ENCODE measurements around the gene ADAMTS17. TPM values are rescaled to one million over a fixed set of nuclear protein-coding genes. Genes with fewer than 3 reads are reported as not detected.
A peak's percentile ranks its signal among the peaks of the same experiment; 100 is the strongest.

ADAMTS17 gene
- total RNA-seq, 1 experiment from 2014 or later = 3.2 TPM

DNA sequence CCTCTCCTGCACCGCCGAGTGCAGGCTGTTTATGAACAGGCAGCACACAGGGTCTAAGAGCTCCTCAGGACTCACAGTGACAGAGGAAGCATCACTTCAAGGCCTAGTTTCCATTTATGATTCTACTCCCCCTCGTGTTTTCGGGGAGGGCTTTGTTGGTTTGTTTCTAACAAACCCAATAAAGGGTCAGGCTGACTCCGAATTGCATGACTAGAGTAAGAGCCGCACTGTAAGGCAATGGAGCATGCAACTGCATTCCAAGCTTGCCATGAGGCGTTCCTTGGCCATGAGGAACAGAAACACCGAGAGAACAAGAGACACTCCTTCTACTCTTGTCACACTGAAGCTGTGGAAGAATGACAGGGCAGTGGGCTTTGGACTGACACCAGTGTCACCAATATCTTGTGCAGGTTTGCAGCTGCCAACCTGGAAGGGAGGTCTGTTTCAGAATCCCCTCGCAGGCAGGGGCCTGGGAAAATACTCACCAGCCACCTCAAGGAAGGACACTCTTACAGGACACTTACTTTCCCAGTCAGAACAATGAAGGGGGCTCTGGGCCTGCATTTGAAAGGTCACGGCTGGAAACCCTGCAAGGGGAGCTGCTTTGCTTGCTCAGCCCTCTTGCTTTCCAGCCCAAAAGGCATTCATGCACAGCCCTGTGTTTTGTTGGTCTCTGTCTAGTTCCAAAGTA, 96.8 kb downstream of the ADAMTS17 start:
- Histone ChIP-seq H4K20me1 (ENCODE audit: insufficient read depth) (no peaks in the 10 kb centered on the region), H3K9me3 (ENCODE audit: insufficient read depth, low read depth) (no peaks in the 10 kb centered on the region), H3F3A (ENCODE audit: insufficient read depth, low read depth) (no peaks in the 10 kb centered on the region), H3K9me2 (ENCODE audit: insufficient read depth) (no peaks in the 10 kb centered on the region), H2AFZ (no peak overlapping the region), H3K4me3 (no peak overlapping the region), H3K4me1 (replicated peaks; ENCODE audit: insufficient read depth) (no peaks in the 10 kb centered on the region; the same call in 1 of the 2 replicates), H3K27me3 (ENCODE audit: insufficient read depth, low read depth) (no peaks in the 10 kb centered on the region), H3K36me3 (ENCODE audit: low read depth) (no peaks in the 10 kb centered on the region), H3K27ac (no peak overlapping the region), H3K4me2 (no peak overlapping the region), H3K79me2 (ENCODE audit: low read depth) (no peaks in the 10 kb centered on the region)
- no peak for TF ChIP-seq EZH2 (IDR thresholded peaks at IDR 0.05; ENCODE audit: low read depth)
- TF ChIP-seq, protein P1, sequence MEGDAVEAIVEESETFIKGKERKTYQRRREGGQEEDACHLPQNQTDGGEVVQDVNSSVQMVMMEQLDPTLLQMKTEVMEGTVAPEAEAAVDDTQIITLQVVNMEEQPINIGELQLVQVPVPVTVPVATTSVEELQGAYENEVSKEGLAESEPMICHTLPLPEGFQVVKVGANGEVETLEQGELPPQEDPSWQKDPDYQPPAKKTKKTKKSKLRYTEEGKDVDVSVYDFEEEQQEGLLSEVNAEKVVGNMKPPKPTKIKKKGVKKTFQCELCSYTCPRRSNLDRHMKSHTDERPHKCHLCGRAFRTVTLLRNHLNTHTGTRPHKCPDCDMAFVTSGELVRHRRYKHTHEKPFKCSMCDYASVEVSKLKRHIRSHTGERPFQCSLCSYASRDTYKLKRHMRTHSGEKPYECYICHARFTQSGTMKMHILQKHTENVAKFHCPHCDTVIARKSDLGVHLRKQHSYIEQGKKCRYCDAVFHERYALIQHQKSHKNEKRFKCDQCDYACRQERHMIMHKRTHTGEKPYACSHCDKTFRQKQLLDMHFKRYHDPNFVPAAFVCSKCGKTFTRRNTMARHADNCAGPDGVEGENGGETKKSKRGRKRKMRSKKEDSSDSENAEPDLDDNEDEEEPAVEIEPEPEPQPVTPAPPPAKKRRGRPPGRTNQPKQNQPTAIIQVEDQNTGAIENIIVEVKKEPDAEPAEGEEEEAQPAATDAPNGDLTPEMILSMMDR (conservative IDR thresholded peaks at IDR 0.05) = no peak
- BruUV-seq (replicated peaks) = no TSS peak
- CTCF ChIA-PET = no interaction called here
- POLR2A ChIA-PET (ENCODE audit: unreplicated experiment) = no interaction called here
- intact Hi-C loops (cut with micrococcal nuclease; ENCODE audit: unreplicated experiment) = loop anchor here (5.0 kb wide), 1 partner anchor 92 kb away; no protein-coding TSS in a partner anchor
- DNase-seq = no peak

DNA sequence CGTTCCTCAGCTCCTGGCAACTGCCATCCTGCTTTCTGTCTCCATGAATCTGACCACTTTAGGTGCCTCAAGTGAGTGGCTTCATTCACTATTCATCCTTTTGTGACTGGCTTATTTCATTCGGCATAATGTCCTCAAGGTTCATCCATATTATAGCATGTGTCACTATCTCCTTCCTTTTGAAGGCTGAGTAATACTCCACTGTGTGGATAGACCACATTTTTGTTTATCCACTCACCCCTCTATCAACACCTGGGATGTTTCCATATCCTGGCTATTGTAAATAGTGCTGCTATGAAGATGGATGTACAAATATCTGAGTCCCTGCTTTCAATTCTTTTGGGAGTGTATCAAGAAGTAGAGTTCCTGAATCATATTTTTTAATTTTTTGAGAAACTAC, 98.8 kb downstream of the ADAMTS17 start:
- ChIA-PET POLR2A (ENCODE audit: unreplicated experiment) (no interaction called here), CTCF (no interaction called here)
- no peaks in the 10 kb centered on the region for H3F3A ChIP-seq (ENCODE audit: insufficient read depth, low read depth)
- no peak overlapping the region for H3K4me3 ChIP-seq
- H3K27me3 ChIP-seq (ENCODE audit: insufficient read depth, low read depth) = no peaks in the 10 kb centered on the region
- no peaks in the 10 kb centered on the region for H3K9me2 ChIP-seq (ENCODE audit: insufficient read depth)
- TF ChIP-seq, protein P1 (conservative IDR thresholded peaks at IDR 0.05) = no peak
- TF ChIP-seq EZH2 (IDR thresholded peaks at IDR 0.05; ENCODE audit: low read depth) = no peak
- no peak overlapping the region for H2AFZ ChIP-seq
- H3K4me1 ChIP-seq (replicated peaks; ENCODE audit: insufficient read depth) = no peaks in the 10 kb centered on the region; the same call in 1 of the 2 replicates
- H3K4me2 ChIP-seq = no peak overlapping the region
- no peaks in the 10 kb centered on the region for H4K20me1 ChIP-seq (ENCODE audit: insufficient read depth)
- H3K36me3 ChIP-seq (ENCODE audit: low read depth) = no peaks in the 10 kb centered on the region
- H3K27ac ChIP-seq = no peak overlapping the region
- BruUV-seq (replicated peaks) = no TSS peak
- intact Hi-C loops (cut with micrococcal nuclease; ENCODE audit: unreplicated experiment) = no loop called here
- DNase-seq = no peak
- no peaks in the 10 kb centered on the region for H3K9me3 ChIP-seq (ENCODE audit: insufficient read depth, low read depth)
- H3K79me2 ChIP-seq (ENCODE audit: low read depth) = no peaks in the 10 kb centered on the region

DNA sequence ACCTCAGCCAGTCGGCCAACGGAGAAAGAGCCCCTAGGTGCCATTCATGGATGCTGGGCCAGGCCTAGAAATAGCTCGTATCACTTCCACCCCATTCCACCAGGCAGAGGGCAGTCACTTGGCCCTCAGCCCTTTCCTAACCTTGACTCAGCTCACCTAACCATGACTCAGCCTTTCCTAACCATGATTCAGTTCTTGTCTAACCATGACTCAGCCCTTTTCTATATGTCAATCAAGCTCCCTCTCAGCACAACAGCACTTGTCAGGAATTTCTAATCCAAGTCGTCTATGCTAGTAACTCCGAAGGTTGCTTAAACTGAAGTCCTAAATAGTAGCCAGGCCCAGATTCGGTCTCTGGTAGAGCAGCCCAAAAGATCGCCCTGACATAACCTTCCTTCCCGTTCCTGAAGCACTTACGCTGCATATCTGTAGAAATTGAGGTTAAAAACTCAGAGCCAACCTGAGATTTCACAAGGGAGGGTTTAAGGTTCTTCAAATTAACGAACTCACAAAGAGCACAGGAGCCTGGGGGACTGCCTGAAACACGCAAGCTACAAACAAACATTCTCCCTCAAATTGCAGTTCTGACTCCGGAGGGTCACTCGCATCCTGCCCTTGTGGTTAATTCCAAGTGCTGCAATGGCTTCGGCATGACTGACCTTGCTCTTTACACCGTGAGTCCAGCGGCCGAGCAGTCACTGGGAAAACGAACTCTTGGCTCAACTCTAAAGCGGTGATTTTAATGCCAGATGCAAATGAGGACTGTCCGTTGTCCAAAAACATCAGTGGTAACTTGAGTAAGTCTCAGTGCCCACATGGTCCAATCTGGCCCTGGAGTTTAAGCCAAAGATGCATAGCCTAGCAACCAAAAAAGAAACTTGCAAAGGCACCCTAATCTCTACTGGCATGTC, 99.9 kb downstream of the ADAMTS17 start:
- no peaks in the 10 kb centered on the region for H3K9me2 ChIP-seq (ENCODE audit: insufficient read depth)
- no peaks in the 10 kb centered on the region for H3K9me3 ChIP-seq (ENCODE audit: insufficient read depth, low read depth)
- H4K20me1 ChIP-seq (ENCODE audit: insufficient read depth) = no peaks in the 10 kb centered on the region
- intact Hi-C loops (cut with micrococcal nuclease; ENCODE audit: unreplicated experiment) = no loop called here
- BruUV-seq (replicated peaks) = no TSS peak
- H3F3A ChIP-seq (ENCODE audit: insufficient read depth, low read depth) = no peaks in the 10 kb centered on the region
- H3K27ac ChIP-seq = no peak overlapping the region
- no peaks in the 10 kb centered on the region for H3K27me3 ChIP-seq (ENCODE audit: insufficient read depth, low read depth)
- no peak overlapping the region for H3K4me3 ChIP-seq
- no peak overlapping the region for H3K4me2 ChIP-seq
- DNase-seq = peak; percentile 43 to 66
- no peaks in the 10 kb centered on the region; the same call in 1 of the 2 replicates for H3K4me1 ChIP-seq (replicated peaks; ENCODE audit: insufficient read depth)
- no peaks in the 10 kb centered on the region for H3K36me3 ChIP-seq (ENCODE audit: low read depth)
- no peaks in the 10 kb centered on the region for H3K79me2 ChIP-seq (ENCODE audit: low read depth)
- H2AFZ ChIP-seq = no peak overlapping the region
- TF ChIP-seq, protein P1 (conservative IDR thresholded peaks at IDR 0.05) = no peak
- CTCF ChIA-PET = no interaction called here
- POLR2A ChIA-PET (ENCODE audit: unreplicated experiment) = interaction anchor here (0.7 kb wide), 1 partner anchor 106 kb away, joined by 3 read pairs; no protein-coding TSS in a partner anchor
